MCF 10A (cell line): Measurements from ENCODE around the gene UBN2. TPM values are rescaled to one million over a fixed set of nuclear protein-coding genes. Genes with fewer than 3 reads are reported as not detected.
"Not testable (repeated sequence)": the region's sequence is repeated elsewhere in the genome, so short reads cannot be mapped to it uniquely, and the experiment has no call there.

Experiments
- BruUV-seq: library from RNA; stranded (reverse); fragments of 400-500 nt; replicated peaks from 2 replicates; lab custom pipeline; 2021; lab: Mats Ljungman, UMichigan
- CTCF ChIA-PET: fragments of 300-600 bp; sonication (Branson Sonifier 250); formaldehyde crosslinking; extraction: SDS; loops from one replicate; lab custom pipeline; 2021; ENCODE audit warnings: antibody characterized with exemption, inconsistent platforms; lab: Yijun Ruan, JAX
- POLR2A ChIA-PET: fragments of 300-600, 350-650 bp; sonication (Branson Sonifier 250); formaldehyde crosslinking; extraction: SDS; loops from one replicate; lab custom pipeline; 2020; ENCODE audit warnings: antibody characterized with exemption, inconsistent platforms; lab: Yijun Ruan, JAX
- DNase-seq: peaks from one replicate; pipeline ENCODE4 v3.0.0-alpha.2; 2018; ENCODE audit not compliant: unreplicated experiment
- H3K27ac Mint-ChIP-seq: one replicate; pipeline ENCODE4 v1.8.0; 2022; ENCODE audit warnings: mild to moderate bottlenecking, low read depth, mixed read lengths; ENCODE audit not compliant: unreplicated experiment
- H3K27me3 Mint-ChIP-seq: one replicate; pipeline ENCODE4 v1.8.0; 2022; ENCODE audit warnings: mixed read lengths; ENCODE audit not compliant: insufficient read depth, unreplicated experiment
- H3K36me3 Mint-ChIP-seq: one replicate; pipeline ENCODE4 v1.8.0; 2022; ENCODE audit warnings: mild to moderate bottlenecking, moderate library complexity, mixed read lengths; ENCODE audit not compliant: insufficient read depth, unreplicated experiment
- H3K4me1 Mint-ChIP-seq: one replicate; pipeline ENCODE4 v1.8.0; 2022; ENCODE audit warnings: mixed read lengths; ENCODE audit not compliant: insufficient read depth, unreplicated experiment
- H3K4me3 Mint-ChIP-seq: one replicate; pipeline ENCODE4 v1.8.0; 2022; ENCODE audit warnings: mild to moderate bottlenecking, moderate library complexity, mixed read lengths; ENCODE audit not compliant: unreplicated experiment
- H3K9me3 Mint-ChIP-seq: one replicate; pipeline ENCODE4 v1.8.0; 2022; ENCODE audit warnings: mixed read lengths; ENCODE audit not compliant: unreplicated experiment
- intact Hi-C: fragments of 100-400 bp; cut with micrococcal nuclease; formaldehyde crosslinking; loops from 2 replicates; pipeline ENCODE4 v1.14.1; 2022
- total RNA-seq: library from RNA; stranded (reverse); gene quantifications from 2 replicates; pipeline ENCODE4 v1.2.3, GENCODE V29; 2022
- TF ChIP-seq, protein P1 (sequence below): fragments of 200-600 bp; IDR thresholded peaks from one replicate; pipeline ENCODE4 v1.8.0; 2022; ENCODE audit warnings: antibody characterized with exemption, mild to moderate bottlenecking; ENCODE audit not compliant: unreplicated experiment

UBN2 gene
- total RNA-seq, 1 experiment from 2014 or later = 18.7 TPM

DNA sequence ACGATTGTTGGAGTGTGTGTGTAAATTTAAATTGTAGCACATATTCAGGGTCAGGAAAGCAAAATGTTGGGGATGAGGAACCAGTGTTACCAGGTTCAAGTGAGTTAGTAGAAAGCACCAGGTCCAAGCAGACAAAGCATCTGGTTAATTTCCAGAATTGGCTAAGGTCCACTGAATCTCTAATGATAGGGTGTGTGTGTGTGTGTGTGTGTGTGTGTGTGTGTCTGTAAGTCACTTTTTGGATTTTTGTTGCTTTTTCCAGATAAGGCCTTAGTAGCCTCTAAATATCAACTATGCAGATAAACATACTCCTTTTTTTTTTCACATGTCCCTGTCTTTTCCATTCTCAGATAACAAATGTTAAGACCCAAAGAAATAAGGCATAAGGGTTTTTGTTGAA is 73.5 kb downstream of the UBN2 start:
- Mint-ChIP-seq H3K4me1 (peaks cover 7% of the 10 kb centered on the region), H3K4me3 (no peak overlapping the region), H3K9me3 (no peaks in the 10 kb centered on the region), H3K36me3 (peaks cover 31% of the 10 kb centered on the region), H3K27me3 (no peaks in the 10 kb centered on the region), H3K27ac (no peak overlapping the region)
- ChIA-PET POLR2A (interaction anchor here (0.7 to 1.0 kb wide), 2 partner anchors 18 to 20 kb away, joined by 3 read pairs; no protein-coding TSS in a partner anchor), CTCF (no interaction called here)
- no peak for DNase-seq
- TF ChIP-seq, protein P1, sequence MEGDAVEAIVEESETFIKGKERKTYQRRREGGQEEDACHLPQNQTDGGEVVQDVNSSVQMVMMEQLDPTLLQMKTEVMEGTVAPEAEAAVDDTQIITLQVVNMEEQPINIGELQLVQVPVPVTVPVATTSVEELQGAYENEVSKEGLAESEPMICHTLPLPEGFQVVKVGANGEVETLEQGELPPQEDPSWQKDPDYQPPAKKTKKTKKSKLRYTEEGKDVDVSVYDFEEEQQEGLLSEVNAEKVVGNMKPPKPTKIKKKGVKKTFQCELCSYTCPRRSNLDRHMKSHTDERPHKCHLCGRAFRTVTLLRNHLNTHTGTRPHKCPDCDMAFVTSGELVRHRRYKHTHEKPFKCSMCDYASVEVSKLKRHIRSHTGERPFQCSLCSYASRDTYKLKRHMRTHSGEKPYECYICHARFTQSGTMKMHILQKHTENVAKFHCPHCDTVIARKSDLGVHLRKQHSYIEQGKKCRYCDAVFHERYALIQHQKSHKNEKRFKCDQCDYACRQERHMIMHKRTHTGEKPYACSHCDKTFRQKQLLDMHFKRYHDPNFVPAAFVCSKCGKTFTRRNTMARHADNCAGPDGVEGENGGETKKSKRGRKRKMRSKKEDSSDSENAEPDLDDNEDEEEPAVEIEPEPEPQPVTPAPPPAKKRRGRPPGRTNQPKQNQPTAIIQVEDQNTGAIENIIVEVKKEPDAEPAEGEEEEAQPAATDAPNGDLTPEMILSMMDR = no peak
- BruUV-seq = no TSS peak
- intact Hi-C loops = no loop called here

DNA sequence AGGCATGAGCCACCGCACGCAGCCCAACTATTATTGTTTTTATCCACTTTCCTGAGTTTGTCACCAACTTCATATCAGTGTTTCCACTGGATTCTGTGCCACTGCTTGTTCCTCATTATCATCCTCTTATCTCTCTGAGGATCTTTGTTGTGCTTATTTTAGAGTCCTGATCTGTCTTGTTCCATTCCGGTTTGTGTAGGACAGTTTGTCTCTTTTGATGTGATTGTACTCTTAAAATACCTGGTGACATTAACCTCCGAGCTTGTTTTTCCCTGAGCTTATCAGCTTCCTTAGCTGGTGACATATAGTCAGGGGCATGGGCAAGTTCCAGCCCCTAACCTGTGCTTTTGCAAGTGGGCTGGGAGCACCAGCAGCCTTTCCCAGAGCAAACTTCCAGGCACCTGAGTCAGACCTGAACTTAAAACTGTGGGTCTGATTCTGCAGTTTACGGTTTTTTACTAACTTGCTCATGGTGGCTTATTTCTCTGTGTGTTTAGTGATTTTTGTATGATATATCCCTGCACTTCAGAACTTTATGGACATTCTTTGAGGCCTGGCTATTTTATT is 87.0 kb downstream of the UBN2 start:
- TF ChIP-seq, protein P1 = no peak
- POLR2A ChIA-PET = no interaction called here
- Mint-ChIP-seq H3K9me3 (no peaks in the 10 kb centered on the region), H3K4me3 (no peak overlapping the region), H3K27ac (peak overlapping the region; percentile 63), H3K4me1 (no peaks in the 10 kb centered on the region), H3K27me3 (no peaks in the 10 kb centered on the region), H3K36me3 (no peaks in the 10 kb centered on the region)
- no TSS peak for BruUV-seq
- intact Hi-C loops = no loop called here
- CTCF ChIA-PET = interaction anchor here (0.6 kb wide), 1 partner anchor 1021 kb away, joined by 4 read pairs; no protein-coding TSS in a partner anchor
- DNase-seq = no peak

DNA sequence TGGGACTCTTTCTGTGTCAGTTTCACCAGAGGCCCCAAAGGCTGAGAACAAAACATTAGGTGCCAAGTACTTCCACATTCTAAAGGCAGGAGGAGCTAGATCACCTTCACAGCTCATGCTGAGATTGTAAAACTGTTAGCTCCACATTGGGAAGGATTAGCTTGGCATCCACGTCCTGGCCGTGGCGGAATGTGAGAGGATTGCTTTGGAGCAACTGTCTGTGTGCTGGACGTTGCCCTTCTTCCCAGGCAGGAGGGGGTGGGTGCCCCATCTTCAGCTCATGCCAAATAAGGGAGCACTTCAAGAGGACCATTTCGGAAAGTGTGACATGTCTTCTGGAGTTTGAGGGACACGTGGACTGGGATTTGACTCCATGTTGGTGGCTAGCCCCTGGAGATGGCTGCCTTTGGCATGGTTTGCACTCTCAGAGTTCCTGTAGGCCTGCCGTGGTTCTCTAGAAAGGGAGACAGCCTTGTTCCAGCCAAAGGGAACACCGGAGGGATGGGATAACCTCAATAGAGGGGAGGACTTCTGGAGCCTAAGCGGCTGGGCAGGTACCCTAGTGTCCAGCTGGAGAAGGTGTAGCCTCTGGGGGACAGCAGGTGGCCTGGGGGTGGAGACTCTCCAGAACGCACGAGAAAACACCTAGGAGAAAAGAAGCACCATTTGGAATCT is 90.2 kb downstream of the UBN2 start:
- no TSS peak for BruUV-seq
- TF ChIP-seq, protein P1 = peak; percentile 37
- CTCF ChIA-PET = interaction anchor here (0.8 to 1.5 kb wide), 3 partner anchors 9 to 15 kb away, joined by 3 to 4 read pairs (median 3); no protein-coding TSS in a partner anchor
- Mint-ChIP-seq H3K4me3 (no peak overlapping the region), H3K36me3 (no peaks in the 10 kb centered on the region), H3K4me1 (no peaks in the 10 kb centered on the region), H3K27me3 (no peaks in the 10 kb centered on the region), H3K27ac (no peak overlapping the region), H3K9me3 (no peaks in the 10 kb centered on the region)
- POLR2A ChIA-PET = interaction anchor here (0.9 kb wide), 1 partner anchor 19 kb away, joined by 3 read pairs; no protein-coding TSS in a partner anchor
- peak; percentile 51 for DNase-seq
- intact Hi-C loops = no loop called here

DNA sequence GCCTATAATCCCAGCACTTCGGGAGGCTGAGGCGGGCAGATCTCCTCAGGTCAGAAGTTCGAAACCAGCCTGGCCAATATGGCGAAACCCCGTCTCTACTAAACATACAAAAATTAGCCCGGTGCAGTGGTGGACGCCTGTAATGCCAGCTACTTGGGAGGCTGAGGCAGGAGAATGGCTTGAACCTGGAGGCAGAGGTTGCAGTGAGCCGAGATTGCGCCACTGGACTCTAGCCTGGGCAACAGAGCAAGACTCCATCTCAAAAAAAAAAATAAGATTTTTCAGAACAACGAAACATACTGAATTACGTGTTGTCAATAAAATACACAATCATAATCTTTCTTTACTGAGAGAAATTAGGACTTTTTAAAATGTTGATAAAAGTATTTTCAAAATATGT is 93.7 kb downstream of the UBN2 start:
- DNase-seq, H3K9me3 Mint-ChIP-seq, intact Hi-C loops, H3K27me3 Mint-ChIP-seq, CTCF ChIA-PET, H3K36me3 Mint-ChIP-seq, H3K4me1 Mint-ChIP-seq, H3K4me3 Mint-ChIP-seq, BruUV-seq, H3K27ac Mint-ChIP-seq: not testable (repeated sequence)
- POLR2A ChIA-PET = interaction anchor here (0.6 kb wide), 1 partner anchor 79 kb away, joined by 3 read pairs; no protein-coding TSS in a partner anchor
